ENCODE data around the gene HK1.
"Not testable (repeated sequence)": the region's sequence is repeated elsewhere in the genome, so short reads cannot be mapped to it uniquely, and the experiment has no call there.

Gene HK1

GRCh38 chr10:69259547-69260243 lies 18.6 kb upstream of the HK1 start:
- DNase-seq: no peak

GRCh38 chr10:69261184-69261583 lies 17.1 kb upstream of the HK1 start:
- DNase-seq: no peak

- DNase-seq: no peak
Measured at GRCh38 chr10:69262292-69262751, 16.0 kb upstream of the HK1 start.

GRCh38 chr10:69265521-69265920 lies 12.8 kb upstream of the HK1 start:
- DNase-seq: no peak

- DNase-seq: peak; percentile 44
Measured at GRCh38 chr10:69268761-69269416, 9.4 kb upstream of the HK1 start.

GRCh38 chr10:69269761-69270160 lies 8.5 kb upstream of the HK1 start:
- DNase-seq: peak; percentile 38

- no peak for DNase-seq
Measured at GRCh38 chr10:69270990-69271389, 7.3 kb upstream of the HK1 start.

- no peak for DNase-seq
Measured at GRCh38 chr10:69272624-69273023, 5.7 kb upstream of the HK1 start.

GRCh38 chr10:69275444-69275843 lies 2.9 kb upstream of the HK1 start:
- no peak for DNase-seq

- no peak for DNase-seq
Measured at GRCh38 chr10:69276503-69276902, 1.8 kb upstream of the HK1 start.

- no peak for DNase-seq
Measured at GRCh38 chr10:69279110-69279509, 814 bp downstream of the HK1 start.

GRCh38 chr10:69281507-69282413 lies 3.5 kb downstream of the HK1 start:
- DNase-seq: no peak

- DNase-seq: not testable (repeated sequence)
Measured at GRCh38 chr10:69284402-69284801, 6.1 kb downstream of the HK1 start.

- DNase-seq: no peak
Measured at GRCh38 chr10:69285699-69286098, 7.4 kb downstream of the HK1 start.

- DNase-seq: no peak
Measured at GRCh38 chr10:69287181-69287580, 8.9 kb downstream of the HK1 start.

- no peak for DNase-seq
Measured at GRCh38 chr10:69290993-69291392, 12.7 kb downstream of the HK1 start.

GRCh38 chr10:69292459-69292858 lies 14.2 kb downstream of the HK1 start:
- DNase-seq: no peak

- no peak for DNase-seq
Measured at GRCh38 chr10:69295027-69295636, 16.8 kb downstream of the HK1 start.

- peak; percentile 50 for DNase-seq
Measured at GRCh38 chr10:69303632-69304051, 25.3 kb downstream of the HK1 start.

- DNase-seq: no peak
Measured at GRCh38 chr10:69306421-69306820, 28.1 kb downstream of the HK1 start.

- DNase-seq: no peak
Measured at GRCh38 chr10:69307434-69307833, 29.1 kb downstream of the HK1 start.

- not testable (repeated sequence) for DNase-seq
Measured at GRCh38 chr10:69308304-69308703, 30.0 kb downstream of the HK1 start.

GRCh38 chr10:69311309-69311708 lies 33.0 kb downstream of the HK1 start:
- no peak for DNase-seq

All from fibroblast of skin of right biceps (primary cell).